Skeletal muscle tissue (tissue), 4 donors: ENCODE measurements around the gene SIM1. TPM values are rescaled to one million over a fixed set of nuclear protein-coding genes. Genes with fewer than 3 reads are reported as not detected.

Source experiments
- H3K27ac ChIP-seq: one replicate; pipeline ENCODE4 v1.7.0; 2013; ENCODE audit warnings: mild to moderate bottlenecking, low read depth, low read length, inconsistent platforms
- H3K27me3 ChIP-seq, 3 donors: one replicate each; pipeline ENCODE4 v1.7.0; 2013; ENCODE audit warnings: low read length in 3 of 3; ENCODE audit not compliant: control insufficient read depth in 3 of 3, insufficient read depth in 3 of 3
- H3K36me3 ChIP-seq, 3 donors: one replicate each; pipeline ENCODE4 v1.7.0; 2013; ENCODE audit warnings: low read length in 3 of 3; ENCODE audit not compliant: control insufficient read depth in 3 of 3, insufficient read depth in 3 of 3
- H3K4me1 ChIP-seq, 3 donors: one replicate each; pipeline ENCODE4 v1.7.0; 2013; ENCODE audit warnings: low read length in 3 of 3, mild to moderate bottlenecking in 3 of 3; ENCODE audit not compliant: control insufficient read depth in 3 of 3, insufficient read depth in 3 of 3
- H3K4me3 ChIP-seq, 3 donors: one replicate each; pipeline ENCODE4 v1.7.0; 2013; ENCODE audit warnings: low read length in 3 of 3
- H3K9ac ChIP-seq, 3 donors: one replicate each; pipeline ENCODE4 v1.7.0; 2013; ENCODE audit warnings: low read length in 3 of 3, mild to moderate bottlenecking in 3 of 3, moderate library complexity in 2 of 3, low read depth in 1 of 3
- H3K9me3 ChIP-seq, 3 donors: one replicate each; pipeline ENCODE4 v1.7.0; 2013; ENCODE audit warnings: low read length in 3 of 3; ENCODE audit not compliant: control insufficient read depth in 3 of 3
- total RNA-seq: library from RNA; depleted of rRNA; stranded (reverse); fragments of >200 nt; gene quantifications from one replicate; pipeline ENCODE4 v1.2.3, GENCODE V29; 2014
- donor health status: Osteomylitis.

Gene SIM1
- total RNA-seq, 1 donor from 2014 or later = 1.6 TPM

DNA sequence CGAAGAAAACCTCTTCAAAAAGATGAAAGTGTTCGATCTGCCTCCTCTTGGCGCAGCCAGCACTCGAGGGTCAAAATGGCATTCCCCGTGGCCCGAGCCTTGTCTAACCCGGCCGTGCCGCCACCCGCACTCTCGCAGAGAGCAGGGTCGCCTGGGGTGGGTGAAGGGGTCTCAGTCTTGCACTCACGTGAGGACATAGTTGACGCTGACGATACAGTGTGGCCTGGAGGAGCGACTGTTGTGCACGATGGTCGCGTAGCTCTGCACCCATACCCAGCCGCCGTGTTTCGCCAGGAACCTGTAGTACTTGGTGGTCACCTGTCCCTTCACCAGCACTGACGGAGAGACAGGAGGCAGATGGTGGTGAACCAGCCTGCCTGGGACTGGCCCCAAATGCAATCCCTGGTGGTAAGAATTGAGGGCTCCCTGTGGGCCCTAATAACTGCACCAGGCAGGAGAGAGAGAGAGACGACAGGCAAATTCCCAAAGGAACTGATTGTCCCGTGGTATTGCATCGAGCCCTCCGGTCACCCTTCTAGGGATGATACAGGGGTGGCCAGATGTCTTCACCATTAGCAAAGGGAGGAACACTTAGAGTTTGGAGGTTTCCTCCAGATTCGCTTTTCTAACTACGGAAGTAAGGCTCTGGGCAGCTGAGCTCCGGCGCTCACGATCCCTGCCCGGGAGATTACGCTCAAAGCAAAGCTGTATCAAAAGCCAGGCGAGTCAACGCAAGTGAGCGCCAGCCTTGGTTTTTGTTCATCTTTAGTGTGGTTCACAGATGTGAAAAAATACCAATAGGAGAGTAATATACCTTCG lies 17.4 kb downstream of the SIM1 start:
- H3K27ac ChIP-seq = no peak overlapping the region
- H3K27me3 ChIP-seq = peaks cover 30 to 46% (median 36%) of the 10 kb centered on the region in 3 donors
- no peak overlapping the region for H3K4me3 ChIP-seq
- H3K4me1 ChIP-seq = peaks cover 0 to 3% (median 2%) of the 10 kb centered on the region in 3 donors
- peaks cover 7 to 27% (median 19%) of the 10 kb centered on the region in 3 donors for H3K36me3 ChIP-seq
- H3K9me3 ChIP-seq = no peaks in the 10 kb centered on the region
- H3K9ac ChIP-seq = no peak overlapping the region

DNA sequence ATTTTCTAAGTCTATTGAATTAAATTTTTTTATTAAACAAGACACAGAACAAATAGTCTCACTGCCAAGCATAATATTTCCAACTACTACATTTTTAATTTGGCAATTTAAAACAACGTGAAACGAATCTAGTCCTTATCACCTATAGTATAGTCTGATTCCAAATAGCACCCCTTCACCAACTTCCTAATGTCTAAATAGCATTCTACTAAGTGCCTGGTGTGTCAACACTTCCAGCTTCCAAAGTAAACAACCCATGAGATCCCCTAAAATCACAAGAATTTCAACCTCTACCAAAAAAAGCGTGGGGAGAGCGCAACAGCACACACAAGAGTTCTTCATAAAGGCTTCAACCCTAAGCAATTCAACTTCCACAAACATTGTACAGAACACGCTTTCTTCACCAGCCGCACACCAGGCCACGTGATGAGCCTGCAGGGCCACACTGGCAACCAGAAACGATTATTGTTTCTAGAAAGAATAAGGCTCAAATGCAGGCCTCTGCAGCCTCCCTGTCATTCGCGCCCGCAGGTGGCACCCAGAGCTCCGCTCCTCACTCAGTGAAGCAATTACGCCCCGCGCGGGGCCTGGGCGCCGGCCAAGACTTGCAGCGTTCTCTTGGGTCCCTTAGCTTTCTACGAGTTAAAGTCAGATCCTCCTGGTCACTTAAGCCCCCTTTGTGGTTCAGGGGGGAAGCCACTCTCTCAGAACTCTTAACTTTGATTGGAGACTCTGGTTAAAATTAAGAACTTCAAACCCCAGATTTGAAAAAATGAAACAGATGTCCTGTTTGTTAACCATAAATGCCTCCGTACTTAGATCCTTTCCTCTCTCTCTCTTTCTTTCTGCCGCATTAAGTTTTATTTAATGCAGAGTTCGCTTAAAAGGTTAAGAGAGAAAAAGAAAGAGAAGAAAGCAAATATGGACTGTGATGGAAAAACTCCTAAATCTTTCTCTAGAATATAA lies 18.3 kb downstream of the SIM1 start:
- Histone ChIP-seq H3K4me1 (peaks cover 0 to 3% (median 2%) of the 10 kb centered on the region in 3 donors), H3K4me3 (no peak overlapping the region), H3K9me3 (no peaks in the 10 kb centered on the region), H3K36me3 (peaks cover 7 to 27% (median 19%) of the 10 kb centered on the region in 3 donors), H3K27me3 (peaks cover 29 to 46% (median 36%) of the 10 kb centered on the region in 3 donors), H3K9ac (no peak overlapping the region), H3K27ac (no peak overlapping the region)

- Histone ChIP-seq H3K4me3 (no peak overlapping the region), H3K27me3 (peaks cover 23 to 46% (median 36%) of the 10 kb centered on the region in 3 donors), H3K27ac (no peak overlapping the region), H3K36me3 (peaks cover 7 to 27% (median 19%) of the 10 kb centered on the region in 3 donors), H3K9me3 (no peaks in the 10 kb centered on the region), H3K9ac (no peak overlapping the region), H3K4me1 (peaks cover 0 to 2% (median 0%) of the 10 kb centered on the region in 3 donors)
These were observed 19.2 kb downstream of the SIM1 start for GRCh38 chr6:100445512-100445911.

- H3K27ac ChIP-seq = no peak overlapping the region
- H3K4me3 ChIP-seq = no peak overlapping the region
- no peak overlapping the region for H3K9ac ChIP-seq
- no peaks in the 10 kb centered on the region for H3K4me1 ChIP-seq
- peaks cover 2 to 6% (median 4%) of the 10 kb centered on the region in 3 donors for H3K27me3 ChIP-seq
- H3K36me3 ChIP-seq = no peaks in the 10 kb centered on the region
- H3K9me3 ChIP-seq = no peaks in the 10 kb centered on the region
These were observed 23.8 kb downstream of the SIM1 start for GRCh38 chr6:100440935-100441334.

DNA sequence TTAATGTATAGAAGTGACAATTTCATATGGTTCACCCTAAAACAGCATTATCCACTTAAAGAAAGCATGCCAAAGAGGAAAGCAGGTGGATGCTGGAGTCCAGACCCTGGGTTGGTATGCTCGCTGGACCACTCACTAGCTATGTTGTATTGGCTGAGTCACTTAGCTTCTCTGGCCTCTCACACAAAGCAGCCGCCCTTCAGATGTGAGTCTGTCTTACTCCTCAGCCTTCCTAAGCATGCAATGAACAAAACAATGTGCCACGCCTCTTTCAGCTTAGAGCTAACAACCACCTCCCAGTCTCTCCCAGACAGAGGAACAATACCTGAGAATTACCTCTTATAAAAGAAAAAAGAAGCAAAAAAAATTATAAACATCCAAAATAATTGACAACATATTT lies 29.4 kb downstream of the SIM1 start:
- H3K9ac ChIP-seq = no peak overlapping the region
- H3K27ac ChIP-seq = no peak overlapping the region
- H3K36me3 ChIP-seq = no peaks in the 10 kb centered on the region
- no peaks in the 10 kb centered on the region for H3K27me3 ChIP-seq
- no peak overlapping the region for H3K4me3 ChIP-seq
- no peaks in the 10 kb centered on the region for H3K9me3 ChIP-seq
- H3K4me1 ChIP-seq = no peaks in the 10 kb centered on the region

- no peaks in the 10 kb centered on the region for H3K9me3 ChIP-seq
- no peak overlapping the region for H3K4me3 ChIP-seq
- no peak overlapping the region for H3K27ac ChIP-seq
- H3K36me3 ChIP-seq = no peaks in the 10 kb centered on the region
- H3K27me3 ChIP-seq = no peaks in the 10 kb centered on the region
- no peak overlapping the region for H3K9ac ChIP-seq
- H3K4me1 ChIP-seq = no peaks in the 10 kb centered on the region
These were observed 30.8 kb downstream of the SIM1 start for GRCh38 chr6:100433726-100434435.

DNA sequence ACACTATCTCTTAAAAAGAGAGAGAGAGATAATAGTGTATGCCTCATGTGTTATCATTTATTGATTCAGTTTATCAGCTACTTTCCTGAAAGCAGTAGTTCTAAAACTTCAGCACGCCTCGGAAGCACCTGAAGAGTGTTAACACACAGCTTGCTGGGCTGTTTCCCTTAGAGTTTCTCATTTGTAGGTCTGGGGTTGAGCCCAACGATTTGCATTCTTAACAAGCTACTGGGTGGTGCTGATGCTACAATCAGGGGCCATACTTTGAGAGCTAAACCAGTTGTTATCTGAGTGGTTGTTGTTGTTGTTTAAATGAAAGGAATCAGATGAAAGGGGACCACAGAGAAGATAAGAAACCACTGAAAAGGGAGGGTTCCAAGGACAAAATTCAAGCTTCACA lies 32.6 kb downstream of the SIM1 start:
- Histone ChIP-seq H3K4me3 (no peak overlapping the region), H3K36me3 (no peaks in the 10 kb centered on the region), H3K9ac (no peak overlapping the region), H3K9me3 (no peaks in the 10 kb centered on the region), H3K4me1 (no peaks in the 10 kb centered on the region), H3K27ac (no peak overlapping the region), H3K27me3 (no peaks in the 10 kb centered on the region)

- Histone ChIP-seq H3K27me3 (no peaks in the 10 kb centered on the region), H3K27ac (no peak overlapping the region), H3K36me3 (no peaks in the 10 kb centered on the region), H3K4me3 (no peak overlapping the region), H3K9me3 (no peaks in the 10 kb centered on the region), H3K9ac (no peak overlapping the region), H3K4me1 (no peaks in the 10 kb centered on the region)
These were observed 33.8 kb downstream of the SIM1 start for GRCh38 chr6:100430962-100431361.

DNA sequence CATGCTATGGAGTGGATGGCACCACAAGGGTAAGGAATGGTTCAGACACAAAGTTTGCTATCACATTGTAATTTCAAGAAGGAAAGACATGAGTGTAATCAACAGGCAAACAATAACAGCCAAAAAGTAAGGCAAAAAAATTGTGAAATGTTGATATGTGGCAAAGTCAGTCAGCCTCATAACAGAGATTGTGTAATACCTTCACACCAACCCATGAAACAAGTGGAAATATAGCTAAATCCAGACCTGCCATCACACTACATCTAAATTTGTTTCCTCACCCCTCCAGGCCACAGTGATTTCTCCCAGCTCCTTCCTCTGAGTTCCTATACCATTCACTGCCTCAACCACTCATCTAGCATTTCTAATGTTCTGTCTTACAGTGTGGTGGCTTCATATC lies 37.3 kb downstream of the SIM1 start:
- H3K4me3 ChIP-seq = peak overlapping the region in 1 of 3 donors; percentile 61
- H3K27me3 ChIP-seq = no peaks in the 10 kb centered on the region
- no peaks in the 10 kb centered on the region for H3K4me1 ChIP-seq
- H3K36me3 ChIP-seq = no peaks in the 10 kb centered on the region
- H3K9ac ChIP-seq = no peak overlapping the region
- H3K27ac ChIP-seq = no peak overlapping the region
- H3K9me3 ChIP-seq = no peaks in the 10 kb centered on the region
